Activated T-cell treated with anti-CD3 and anti-CD28 coated beads, Interleukin-2, amount 50 U/mL, for 4 hours (primary cell): ENCODE measurements around the gene AADACL2. TPM values are rescaled to one million over a fixed set of nuclear protein-coding genes. Genes with fewer than 3 reads are reported as not detected.
"Not testable (repeated sequence)": the region's sequence is repeated elsewhere in the genome, so short reads cannot be mapped to it uniquely, and the experiment has no call there.

Source experiments
- ATAC-seq, 2 donors: fragments of 200-7000 bp; cut with Tn5 transposase; one replicate each; pipeline ENCODE4 v1.10.0; 2021
- DNase-seq: peaks from one replicate; pipeline ENCODE4 v3.0.0-alpha.2; 2020
- H3K27me3 Mint-ChIP-seq: one replicate; pipeline ENCODE4 v1.8.0; 2021; ENCODE audit warnings: low read depth, mixed read lengths
- H3K36me3 Mint-ChIP-seq: one replicate; pipeline ENCODE4 v1.8.0; 2022; ENCODE audit warnings: mixed read lengths; ENCODE audit not compliant: insufficient read depth
- H3K4me1 Mint-ChIP-seq: one replicate; pipeline ENCODE4 v1.8.0; 2021; ENCODE audit warnings: low read depth, mixed read lengths
- H3K4me3 Mint-ChIP-seq: one replicate; pipeline ENCODE4 v1.8.0; 2021; ENCODE audit warnings: mild to moderate bottlenecking, moderate library complexity, mixed read lengths
- H3K9me3 Mint-ChIP-seq: one replicate; pipeline ENCODE4 v1.8.0; 2021; ENCODE audit warnings: mixed read lengths
- total RNA-seq, 3 donors: library from RNA; stranded (reverse); gene quantifications; one replicate each; pipeline ENCODE4 v1.2.1, GENCODE V29; 2021

AADACL2 gene
- total RNA-seq, 3 donors from 2014 or later, result not detected

DNA sequence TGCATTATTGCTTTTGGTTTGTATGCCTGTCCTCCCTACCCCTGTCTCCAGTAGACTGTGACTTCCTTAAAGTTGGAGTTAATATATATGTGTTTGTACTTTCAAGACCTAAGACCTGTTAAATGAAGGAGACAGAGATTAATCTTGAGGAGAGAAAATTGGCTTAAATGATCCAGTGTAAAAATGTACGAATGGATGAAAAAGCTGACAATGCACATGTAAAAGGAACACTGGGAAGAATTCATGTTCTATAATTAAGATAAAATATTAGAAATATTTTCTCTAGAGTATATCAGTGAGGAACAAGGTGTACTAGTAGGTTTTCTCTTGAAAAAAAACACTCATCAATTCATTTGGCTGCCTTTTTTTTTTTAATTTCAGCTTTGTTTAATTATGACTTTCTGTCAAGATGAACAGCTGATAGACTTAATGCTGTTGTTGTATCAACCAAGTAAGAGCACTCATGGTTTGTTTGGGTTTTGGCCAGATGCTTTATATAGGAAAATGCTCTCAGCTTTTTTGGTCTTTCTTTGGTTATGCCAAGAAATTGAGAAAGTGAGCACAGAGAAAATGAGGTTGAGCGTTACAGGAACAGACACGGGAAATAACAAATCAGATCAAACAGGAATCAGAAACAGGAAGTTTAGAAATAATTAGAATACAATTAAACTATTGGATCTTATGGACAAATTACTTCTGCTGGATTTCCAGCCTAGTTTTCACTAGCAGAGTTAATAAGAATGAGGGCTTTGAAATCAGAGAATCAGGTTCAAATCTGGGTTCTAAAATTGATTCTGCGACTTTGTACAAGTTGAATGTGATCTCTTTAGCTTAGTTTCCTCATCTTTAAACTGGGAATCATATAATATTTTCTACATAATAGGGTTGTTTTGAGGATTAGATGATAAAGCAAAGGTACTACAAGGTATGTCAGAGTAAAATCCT lies 41.9 kb downstream of the AADACL2 start:
- Mint-ChIP-seq H3K4me3 (no peak overlapping the region), H3K27me3 (peaks cover 8% of the 10 kb centered on the region), H3K9me3 (no peaks in the 10 kb centered on the region), H3K4me1 (no peaks in the 10 kb centered on the region), H3K36me3 (no peaks in the 10 kb centered on the region)
- DNase-seq (no peak), ATAC-seq (no peak)

DNA sequence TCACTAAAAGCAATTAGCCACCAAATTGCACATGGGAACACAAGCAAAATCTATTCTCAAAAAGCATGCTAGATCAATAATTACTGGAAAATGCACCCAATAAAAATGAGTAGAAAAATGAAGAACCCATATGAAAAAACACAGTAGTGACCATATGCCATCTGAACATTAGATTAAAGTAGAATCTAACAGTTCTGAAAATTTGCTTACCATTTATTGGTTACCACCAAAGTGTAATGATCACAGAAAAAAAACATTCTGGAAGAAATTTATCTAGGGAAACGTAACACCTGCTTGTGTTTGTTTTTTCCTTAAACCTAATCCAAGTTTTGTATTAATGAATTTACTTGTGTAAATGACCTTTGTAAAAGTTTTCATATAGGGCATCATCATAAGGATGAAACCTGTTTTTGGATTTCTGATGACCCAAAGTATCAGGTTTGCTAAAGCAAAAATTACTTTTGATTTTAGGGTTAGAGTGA lies 42.6 kb downstream of the AADACL2 start:
- H3K36me3 Mint-ChIP-seq, result no peaks in the 10 kb centered on the region
- H3K4me1 Mint-ChIP-seq, result no peaks in the 10 kb centered on the region
- H3K4me3 Mint-ChIP-seq, result no peak overlapping the region
- H3K9me3 Mint-ChIP-seq, result no peaks in the 10 kb centered on the region
- H3K27me3 Mint-ChIP-seq, result peaks cover 8% of the 10 kb centered on the region
- ATAC-seq (no peak), DNase-seq (no peak)

DNA sequence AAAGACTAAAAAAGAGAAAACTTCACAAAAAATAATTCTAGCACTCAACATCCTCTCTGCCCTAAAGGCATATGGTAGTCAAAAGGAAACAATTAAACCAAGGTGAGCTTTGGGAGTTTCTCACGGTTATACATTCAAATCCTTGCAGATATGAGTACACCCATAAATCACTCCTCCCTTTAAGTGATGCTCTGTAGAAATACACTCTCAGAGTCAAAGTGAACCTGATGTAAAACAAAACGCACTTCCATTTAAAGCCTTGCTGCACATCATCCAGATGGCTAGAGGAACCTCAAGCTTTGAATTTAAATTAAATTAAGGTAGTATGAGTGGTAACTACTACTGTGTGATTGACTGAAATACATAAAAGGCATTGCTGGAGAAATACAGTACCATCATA lies 44.2 kb downstream of the AADACL2 start:
- Mint-ChIP-seq H3K36me3 (no peaks in the 10 kb centered on the region), H3K9me3 (no peaks in the 10 kb centered on the region), H3K4me1 (no peaks in the 10 kb centered on the region), H3K27me3 (peaks cover 8% of the 10 kb centered on the region), H3K4me3 (no peak overlapping the region)
- ATAC-seq, result no peak
- no peak for DNase-seq

DNA sequence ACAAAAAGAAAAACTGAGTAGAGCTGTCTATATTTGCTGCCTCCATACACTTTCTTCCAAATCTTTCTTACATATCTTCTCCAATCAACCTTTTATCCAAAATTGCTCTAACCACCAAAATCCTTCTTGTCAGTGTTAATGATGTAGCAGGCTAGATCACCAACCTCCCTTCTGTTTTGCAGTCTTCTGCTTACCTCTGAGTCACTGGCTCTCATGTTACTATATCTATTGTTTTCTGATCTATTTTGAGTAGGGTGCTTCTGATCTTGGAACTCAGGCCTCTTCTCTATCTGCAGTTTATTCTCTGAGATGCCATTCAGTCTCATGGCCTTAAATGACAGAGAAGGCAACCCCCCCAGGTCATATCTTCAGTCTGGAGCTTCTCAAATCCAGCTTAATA lies 53.9 kb downstream of the AADACL2 start:
- no peaks in the 10 kb centered on the region for H3K27me3 Mint-ChIP-seq
- H3K4me3 Mint-ChIP-seq, result no peak overlapping the region
- no peaks in the 10 kb centered on the region for H3K36me3 Mint-ChIP-seq
- no peaks in the 10 kb centered on the region for H3K4me1 Mint-ChIP-seq
- no peaks in the 10 kb centered on the region for H3K9me3 Mint-ChIP-seq
- ATAC-seq (no peak), DNase-seq (no peak)

DNA sequence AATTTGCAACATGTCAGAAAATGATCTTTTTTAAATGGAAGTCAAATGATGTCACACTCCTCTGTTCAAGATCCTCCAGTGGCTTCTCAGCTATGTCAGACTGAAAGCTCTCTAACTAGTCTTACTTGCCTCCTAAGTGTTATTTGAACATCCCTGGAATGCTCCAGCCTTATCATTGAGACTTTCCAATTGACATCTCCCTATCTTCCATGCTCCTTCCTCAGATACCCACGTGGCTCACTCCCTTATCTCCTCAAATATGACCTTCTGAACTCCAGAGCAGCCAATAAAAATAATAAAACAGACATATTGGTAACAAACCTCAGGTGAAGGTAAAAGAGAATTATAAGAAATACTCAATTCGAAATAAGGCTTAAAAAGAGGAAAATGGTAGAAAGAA lies 54.7 kb downstream of the AADACL2 start:
- DNase-seq (no peak), ATAC-seq (no peak)
- H3K9me3 Mint-ChIP-seq, result no peaks in the 10 kb centered on the region
- no peaks in the 10 kb centered on the region for H3K36me3 Mint-ChIP-seq
- H3K4me1 Mint-ChIP-seq, result no peaks in the 10 kb centered on the region
- H3K4me3 Mint-ChIP-seq, result no peak overlapping the region
- no peaks in the 10 kb centered on the region for H3K27me3 Mint-ChIP-seq

DNA sequence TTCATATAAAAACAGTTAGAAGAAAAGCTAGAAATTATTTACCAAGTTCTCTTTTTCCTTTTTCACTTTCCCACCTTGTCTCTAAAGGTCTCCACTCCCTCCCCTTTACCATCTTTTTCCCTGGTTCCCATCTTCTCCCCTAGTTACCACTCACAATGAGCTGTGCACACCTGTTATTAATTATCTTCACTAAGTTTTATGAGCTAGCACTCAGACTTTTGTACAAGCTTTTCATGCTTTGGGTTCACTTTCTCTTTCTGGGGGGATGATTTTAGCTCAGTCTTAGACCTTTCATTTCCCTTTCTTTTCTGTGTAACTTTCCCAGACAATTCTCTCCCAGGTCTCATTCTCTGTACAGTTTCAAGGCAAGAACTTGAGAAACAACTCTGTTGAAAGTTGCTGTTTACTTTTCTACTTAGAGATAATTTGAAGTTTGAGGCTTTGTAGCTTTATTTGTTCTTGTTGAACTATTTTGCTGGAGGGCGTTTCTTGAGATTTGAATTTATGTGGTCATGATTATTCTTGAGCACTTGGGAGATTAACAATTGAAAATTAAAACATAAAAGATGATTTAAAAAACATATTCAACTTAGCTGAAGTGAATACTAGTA lies 56.2 kb downstream of the AADACL2 start:
- Mint-ChIP-seq H3K4me1 (no peaks in the 10 kb centered on the region), H3K27me3 (no peaks in the 10 kb centered on the region), H3K36me3 (no peaks in the 10 kb centered on the region), H3K9me3 (no peaks in the 10 kb centered on the region), H3K4me3 (no peak overlapping the region)
- ATAC-seq (no peak), DNase-seq (no peak)

DNA sequence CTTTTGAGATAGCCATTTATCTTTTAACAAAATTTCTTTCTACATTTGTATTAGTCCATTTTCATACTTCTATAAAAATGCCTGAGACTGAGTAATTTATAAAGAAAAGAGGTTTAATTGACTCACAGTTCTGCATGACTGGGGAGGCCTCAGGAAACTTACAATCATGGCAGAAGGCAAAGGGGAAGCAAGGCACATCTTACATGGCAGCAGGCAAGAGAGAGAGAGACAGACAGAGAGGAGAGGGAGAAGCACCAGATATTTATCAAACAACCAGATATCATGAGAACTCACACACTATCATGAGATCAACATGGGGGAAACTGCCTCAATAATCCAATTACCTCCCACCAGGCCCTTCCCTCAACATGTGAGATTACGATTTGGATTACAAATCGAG lies 57.0 kb downstream of the AADACL2 start:
- H3K9me3 Mint-ChIP-seq, H3K4me3 Mint-ChIP-seq, H3K27me3 Mint-ChIP-seq, H3K4me1 Mint-ChIP-seq, ATAC-seq, DNase-seq, H3K36me3 Mint-ChIP-seq: not testable (repeated sequence)

DNA sequence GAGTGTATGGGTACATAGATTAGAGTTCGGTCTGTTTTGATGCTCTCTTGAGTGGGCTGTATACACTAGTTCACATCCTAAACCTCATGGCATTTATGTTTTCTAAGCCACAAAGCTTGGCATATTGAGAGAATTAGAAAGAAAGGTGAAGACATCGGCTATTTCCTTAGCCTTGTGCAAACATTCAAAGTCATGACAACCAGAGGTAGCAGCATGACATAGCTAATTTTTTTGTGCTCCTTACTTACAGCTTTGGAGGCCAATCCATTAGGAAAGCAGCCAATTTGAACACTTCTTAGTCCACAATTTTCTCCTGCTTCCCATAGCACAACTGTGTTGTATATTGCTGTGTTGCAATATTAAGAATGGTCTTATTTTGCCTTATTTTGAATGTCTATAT lies 58.7 kb downstream of the AADACL2 start:
- no peak for ATAC-seq
- DNase-seq, result no peak
- no peaks in the 10 kb centered on the region for H3K27me3 Mint-ChIP-seq
- no peaks in the 10 kb centered on the region for H3K9me3 Mint-ChIP-seq
- no peaks in the 10 kb centered on the region for H3K36me3 Mint-ChIP-seq
- no peaks in the 10 kb centered on the region for H3K4me1 Mint-ChIP-seq
- no peak overlapping the region for H3K4me3 Mint-ChIP-seq

DNA sequence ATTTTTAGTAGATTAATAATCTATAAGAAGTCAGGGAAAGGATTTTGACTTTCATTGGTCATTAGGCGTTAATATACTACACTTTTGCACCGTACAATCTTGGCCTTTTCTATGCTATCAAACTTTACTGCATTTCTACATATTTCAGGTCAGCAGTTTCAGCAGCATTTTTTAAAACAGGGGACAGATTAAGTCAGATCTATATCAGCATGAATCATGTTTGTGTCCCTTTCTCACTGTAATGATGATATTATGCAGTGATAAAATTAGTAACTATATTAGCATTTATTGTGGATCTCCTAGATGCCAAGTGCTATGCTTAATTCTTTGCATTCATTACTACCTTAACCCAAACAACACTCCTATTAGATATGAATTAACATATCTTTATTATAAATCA lies 59.9 kb downstream of the AADACL2 start:
- H3K9me3 Mint-ChIP-seq, result no peaks in the 10 kb centered on the region
- H3K4me3 Mint-ChIP-seq, result no peak overlapping the region
- no peak for DNase-seq
- no peak for ATAC-seq
- no peaks in the 10 kb centered on the region for H3K27me3 Mint-ChIP-seq
- no peaks in the 10 kb centered on the region for H3K4me1 Mint-ChIP-seq
- H3K36me3 Mint-ChIP-seq, result no peaks in the 10 kb centered on the region

DNA sequence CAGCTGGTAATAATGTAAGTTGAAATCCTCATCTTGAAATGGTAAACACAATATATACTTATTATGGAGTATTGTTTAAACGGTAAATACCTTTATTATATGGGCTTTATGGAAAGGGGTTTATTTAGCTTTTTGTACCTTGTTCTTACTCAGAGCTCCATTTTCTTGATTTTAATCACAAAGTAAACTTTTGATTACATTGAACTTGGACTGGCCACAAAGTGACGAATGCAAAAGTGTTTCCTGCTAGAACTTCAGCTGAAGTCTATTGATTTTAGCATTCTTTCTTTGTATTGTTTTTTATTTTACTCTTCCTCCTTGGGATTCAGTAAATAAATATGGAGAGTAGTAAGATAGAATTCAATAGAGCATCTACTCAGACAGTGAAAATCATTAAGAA lies 60.4 kb downstream of the AADACL2 start:
- no peaks in the 10 kb centered on the region for H3K36me3 Mint-ChIP-seq
- H3K27me3 Mint-ChIP-seq, result no peaks in the 10 kb centered on the region
- no peaks in the 10 kb centered on the region for H3K4me1 Mint-ChIP-seq
- no peak for DNase-seq
- no peak for ATAC-seq
- no peaks in the 10 kb centered on the region for H3K9me3 Mint-ChIP-seq
- H3K4me3 Mint-ChIP-seq, result no peak overlapping the region

DNA sequence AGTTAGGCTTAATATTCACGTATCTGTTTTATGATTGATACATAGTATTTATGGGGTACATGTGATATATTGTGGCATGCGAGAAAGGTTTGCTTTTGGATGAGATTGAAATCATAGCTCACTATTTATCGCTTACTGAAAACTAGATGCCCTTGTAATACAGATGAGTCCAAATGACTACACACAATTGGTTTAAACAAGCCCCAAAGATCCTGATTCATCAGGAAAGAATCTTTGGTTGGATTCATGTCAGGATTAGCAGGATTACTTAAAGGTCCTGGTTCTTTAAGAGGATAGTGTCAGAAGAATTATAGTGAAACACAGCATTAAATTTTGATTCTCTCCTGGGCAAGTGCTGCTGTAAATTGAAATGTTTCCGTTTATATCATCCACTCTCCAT lies 61.5 kb downstream of the AADACL2 start:
- H3K4me3 Mint-ChIP-seq, result no peak overlapping the region
- H3K9me3 Mint-ChIP-seq, result no peaks in the 10 kb centered on the region
- no peak for ATAC-seq
- no peak for DNase-seq
- no peaks in the 10 kb centered on the region for H3K4me1 Mint-ChIP-seq
- H3K27me3 Mint-ChIP-seq, result no peaks in the 10 kb centered on the region
- no peaks in the 10 kb centered on the region for H3K36me3 Mint-ChIP-seq

DNA sequence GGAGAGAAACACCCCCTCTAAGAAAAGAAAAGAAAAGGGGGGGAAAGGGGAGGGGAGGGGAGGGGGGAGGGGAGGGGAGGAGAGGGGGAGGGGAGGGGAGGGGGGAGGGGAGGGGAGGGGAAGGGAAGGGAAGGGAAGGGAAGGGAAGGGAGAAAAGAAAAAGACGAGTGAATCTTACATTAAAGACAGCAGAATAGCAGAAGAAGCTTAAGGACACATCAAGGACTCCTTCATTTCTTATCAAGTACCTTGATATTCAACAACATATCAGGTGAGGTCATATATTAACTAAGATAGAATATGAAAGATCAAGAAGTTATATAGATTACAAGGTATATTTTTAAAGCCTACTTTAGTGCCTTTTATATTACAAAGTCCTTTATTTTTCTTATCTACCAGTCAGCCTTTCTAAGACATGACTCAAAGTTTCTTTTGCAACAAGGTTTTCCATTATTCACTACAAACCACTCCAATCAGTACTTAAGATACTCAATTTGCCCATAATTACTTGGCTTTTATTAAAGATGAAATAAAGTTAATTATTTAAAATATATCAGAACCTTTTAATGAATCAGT lies 62.5 kb downstream of the AADACL2 start:
- no peaks in the 10 kb centered on the region for H3K4me1 Mint-ChIP-seq

DNA sequence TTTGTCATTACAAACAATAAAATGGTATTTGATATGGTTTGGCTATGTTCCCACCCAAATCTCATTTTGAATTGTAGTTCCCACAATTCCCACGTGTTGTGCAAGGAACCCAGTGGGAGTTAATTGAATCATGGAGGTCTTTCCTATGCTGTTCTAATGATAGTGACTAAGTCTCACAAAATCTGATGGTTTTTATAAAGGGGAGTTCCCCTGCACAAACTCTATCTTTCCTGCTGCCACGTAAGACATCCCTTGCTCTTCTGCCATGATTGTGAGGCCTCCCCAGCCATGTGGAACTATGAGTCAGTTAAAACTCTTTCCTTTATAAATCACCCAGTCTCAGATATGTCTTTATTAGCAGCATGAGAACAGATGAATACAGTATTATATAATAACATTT lies 64.7 kb downstream of the AADACL2 start:
- DNase-seq (no peak), ATAC-seq (no peak)
- H3K36me3 Mint-ChIP-seq, result no peaks in the 10 kb centered on the region
- no peaks in the 10 kb centered on the region for H3K4me1 Mint-ChIP-seq
- no peaks in the 10 kb centered on the region for H3K27me3 Mint-ChIP-seq
- no peaks in the 10 kb centered on the region for H3K9me3 Mint-ChIP-seq
- H3K4me3 Mint-ChIP-seq, result no peak overlapping the region

More for the DNA sequence above, 62.5 kb downstream of the AADACL2 start:
- H3K4me3 Mint-ChIP-seq, result no peak overlapping the region
- ATAC-seq (no peak), DNase-seq (no peak)
- no peaks in the 10 kb centered on the region for H3K27me3 Mint-ChIP-seq
- H3K9me3 Mint-ChIP-seq, result no peaks in the 10 kb centered on the region
- H3K36me3 Mint-ChIP-seq, result no peaks in the 10 kb centered on the region

DNA sequence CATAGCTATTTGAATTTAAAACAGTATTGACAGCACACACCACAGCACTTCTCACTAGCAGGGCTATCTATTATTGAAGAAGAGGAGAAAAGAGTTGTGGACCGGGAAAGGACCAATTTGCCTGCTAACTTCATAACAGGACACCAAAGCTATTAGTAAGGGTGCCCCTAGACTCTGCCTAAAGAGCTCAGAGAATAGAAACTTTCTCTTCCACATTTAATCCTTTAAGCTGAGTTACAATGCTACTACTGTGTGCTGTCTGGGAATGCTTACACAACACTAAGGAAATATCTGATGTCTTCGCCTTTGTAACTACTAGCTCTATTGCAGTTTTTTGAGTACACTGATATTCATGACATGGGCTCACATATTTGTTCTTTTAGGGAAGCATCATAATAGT lies 66.7 kb downstream of the AADACL2 start:
- ATAC-seq, result no peak
- Mint-ChIP-seq H3K36me3 (no peaks in the 10 kb centered on the region), H3K9me3 (no peaks in the 10 kb centered on the region), H3K4me3 (no peak overlapping the region), H3K27me3 (peaks cover 2% of the 10 kb centered on the region), H3K4me1 (no peaks in the 10 kb centered on the region)
- no peak for DNase-seq

DNA sequence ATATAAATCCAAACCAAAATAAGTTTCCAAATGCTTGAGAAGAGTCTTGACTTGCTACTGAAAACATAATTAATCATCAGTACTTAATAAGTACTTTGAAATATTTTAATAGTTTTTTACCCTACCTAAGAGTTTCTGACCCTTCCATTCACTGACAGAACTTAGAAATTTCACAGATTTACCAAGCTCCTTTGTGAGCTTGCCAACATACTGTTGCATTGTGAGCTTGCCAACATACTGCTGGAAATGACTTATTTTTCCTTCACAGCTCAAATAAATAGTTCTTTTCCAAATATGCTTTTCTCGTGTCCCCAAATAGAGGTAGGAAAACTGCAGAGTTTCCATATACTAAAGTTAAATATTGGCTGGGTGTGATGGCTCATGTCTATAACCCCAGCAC lies 70.5 kb downstream of the AADACL2 start:
- Mint-ChIP-seq H3K27me3 (peaks cover 5% of the 10 kb centered on the region), H3K36me3 (no peaks in the 10 kb centered on the region)
- no peak for ATAC-seq

More for the DNA sequence above, 70.5 kb downstream of the AADACL2 start:
- no peak for DNase-seq
- peaks cover 24% of the 10 kb centered on the region for H3K9me3 Mint-ChIP-seq
- H3K4me3 Mint-ChIP-seq, result no peak overlapping the region
- H3K4me1 Mint-ChIP-seq, result no peaks in the 10 kb centered on the region
